ENCODE measurements around the gene GRK5. TPM values are rescaled to one million over a fixed set of nuclear protein-coding genes. Genes with fewer than 3 reads are reported as not detected.

The GRK5 gene
- total RNA-seq, 2 experiments from 2014 or later = 23.2 to 29.5 TPM

- ATAC-seq (no peak), DNase-seq (no peak)
- Mint-ChIP-seq H3K27me3 (no peaks in the 10 kb centered on the region), H3K27ac (no peak overlapping the region), H3K9me3 (ENCODE audit: low read depth) (peaks cover 23% of the 10 kb centered on the region), H3K4me1 (peaks cover 11% of the 10 kb centered on the region), H3K4me3 (no peak overlapping the region), H3K36me3 (peaks cover 49% of the 10 kb centered on the region)
- CTCF ChIA-PET = interaction anchor here (1.6 to 1.8 kb wide), 2 partner anchors 8 to 147 kb away, joined by 4 read pairs; no protein-coding TSS in a partner anchor
These were observed 148.6 kb downstream of the GRK5 start for GRCh38 chr10:119355930-119356329.

GRCh38 chr10:119357412-119358151 is 150.2 kb downstream of the GRK5 start:
- CTCF ChIA-PET = interaction anchor here (1.8 kb wide), 1 partner anchor 148 kb away, joined by 4 read pairs; no protein-coding TSS in a partner anchor
- DNase-seq (no peak), ATAC-seq (no peak)
- Mint-ChIP-seq H3K4me1 (peaks cover 11% of the 10 kb centered on the region), H3K4me3 (no peak overlapping the region), H3K27ac (no peak overlapping the region), H3K27me3 (no peaks in the 10 kb centered on the region), H3K9me3 (ENCODE audit: low read depth) (peaks cover 16% of the 10 kb centered on the region), H3K36me3 (peaks cover 32% of the 10 kb centered on the region)

- H3K36me3 Mint-ChIP-seq = peaks cover 28% of the 10 kb centered on the region
- H3K9me3 Mint-ChIP-seq (ENCODE audit: low read depth) = peaks cover 16% of the 10 kb centered on the region
- H3K27me3 Mint-ChIP-seq = no peaks in the 10 kb centered on the region
- ATAC-seq (no peak), DNase-seq (no peak)
- no peak overlapping the region for H3K27ac Mint-ChIP-seq
- CTCF ChIA-PET = interaction anchor here (0.6 kb wide), 1 partner anchor 170 kb away, joined by 4 read pairs; no protein-coding TSS in a partner anchor
- no peak overlapping the region for H3K4me3 Mint-ChIP-seq
- peaks cover 11% of the 10 kb centered on the region for H3K4me1 Mint-ChIP-seq
These were observed 150.8 kb downstream of the GRK5 start for GRCh38 chr10:119358152-119358512.

- H3K27me3 Mint-ChIP-seq = no peaks in the 10 kb centered on the region
- no peak overlapping the region for H3K4me3 Mint-ChIP-seq
- H3K36me3 Mint-ChIP-seq = peaks cover 28% of the 10 kb centered on the region
- CTCF ChIA-PET = interaction anchor here (0.6 kb wide), 1 partner anchor 170 kb away, joined by 4 read pairs; no protein-coding TSS in a partner anchor
- peaks cover 11% of the 10 kb centered on the region for H3K4me1 Mint-ChIP-seq
- no peak for ATAC-seq
- H3K27ac Mint-ChIP-seq = no peak overlapping the region
- peaks cover 16% of the 10 kb centered on the region for H3K9me3 Mint-ChIP-seq (ENCODE audit: low read depth)
- DNase-seq = no peak
These were observed 151.2 kb downstream of the GRK5 start for GRCh38 chr10:119358567-119358966.

- CTCF ChIA-PET = no interaction called here
These were observed 151.7 kb downstream of the GRK5 start for GRCh38 chr10:119359025-119359424.

GRCh38 chr10:119360181-119360921 is 153.0 kb downstream of the GRK5 start:
- no peaks in the 10 kb centered on the region for H3K27me3 Mint-ChIP-seq
- H3K4me1 Mint-ChIP-seq = peaks cover 11% of the 10 kb centered on the region
- H3K9me3 Mint-ChIP-seq (ENCODE audit: low read depth) = peaks cover 16% of the 10 kb centered on the region
- peak overlapping the region; percentile 11 for H3K27ac Mint-ChIP-seq
- H3K4me3 Mint-ChIP-seq = no peak overlapping the region
- DNase-seq = no peak
- peaks cover 28% of the 10 kb centered on the region for H3K36me3 Mint-ChIP-seq
- CTCF ChIA-PET = no interaction called here
- ATAC-seq = peak; percentile 67

More at GRCh38 chr10:119359025-119359424, 151.7 kb downstream of the GRK5 start:
- ATAC-seq (no peak), DNase-seq (no peak)
- Mint-ChIP-seq H3K27me3 (no peaks in the 10 kb centered on the region), H3K4me1 (peaks cover 11% of the 10 kb centered on the region), H3K9me3 (ENCODE audit: low read depth) (peaks cover 16% of the 10 kb centered on the region), H3K4me3 (no peak overlapping the region), H3K36me3 (peaks cover 28% of the 10 kb centered on the region), H3K27ac (no peak overlapping the region)

- Mint-ChIP-seq H3K36me3 (peaks cover 24% of the 10 kb centered on the region), H3K27ac (no peak overlapping the region), H3K27me3 (no peaks in the 10 kb centered on the region), H3K9me3 (ENCODE audit: low read depth) (peaks cover 11% of the 10 kb centered on the region), H3K4me3 (no peak overlapping the region), H3K4me1 (peaks cover 11% of the 10 kb centered on the region)
- ATAC-seq (no peak), DNase-seq (no peak)
- CTCF ChIA-PET = no interaction called here
These were observed 153.7 kb downstream of the GRK5 start for GRCh38 chr10:119361037-119361436.

- CTCF ChIA-PET = no interaction called here
- H3K27me3 Mint-ChIP-seq = no peaks in the 10 kb centered on the region
- H3K27ac Mint-ChIP-seq = no peak overlapping the region
- DNase-seq = no peak
- peaks cover 13% of the 10 kb centered on the region for H3K36me3 Mint-ChIP-seq
- peaks cover 3% of the 10 kb centered on the region for H3K9me3 Mint-ChIP-seq (ENCODE audit: low read depth)
- ATAC-seq = no peak
- H3K4me1 Mint-ChIP-seq = peaks cover 11% of the 10 kb centered on the region
- no peak overlapping the region for H3K4me3 Mint-ChIP-seq
These were observed 154.8 kb downstream of the GRK5 start for GRCh38 chr10:119362122-119362521.

- no peaks in the 10 kb centered on the region for H3K27me3 Mint-ChIP-seq
- peaks cover 3% of the 10 kb centered on the region for H3K9me3 Mint-ChIP-seq (ENCODE audit: low read depth)
- CTCF ChIA-PET = interaction anchor here (0.9 to 1.8 kb wide), 4 partner anchors 9 to 166 kb away, joined by 3 to 6 read pairs (median 4); no protein-coding TSS in a partner anchor
- no peak for DNase-seq
- no peak overlapping the region for H3K27ac Mint-ChIP-seq
- no peak for ATAC-seq
- no peak overlapping the region for H3K4me3 Mint-ChIP-seq
- peaks cover 15% of the 10 kb centered on the region for H3K4me1 Mint-ChIP-seq
- H3K36me3 Mint-ChIP-seq = peaks cover 4% of the 10 kb centered on the region
These were observed 157.6 kb downstream of the GRK5 start for GRCh38 chr10:119364645-119365600.

- no peak for DNase-seq
- CTCF ChIA-PET = interaction anchor here (0.7 to 1.4 kb wide), 3 partner anchors 9 to 167 kb away, joined by 3 to 4 read pairs (median 3); no protein-coding TSS in a partner anchor
These were observed 158.6 kb downstream of the GRK5 start for GRCh38 chr10:119365773-119366599.

GRCh38 chr10:119367841-119368549 is 160.6 kb downstream of the GRK5 start:
- CTCF ChIA-PET = interaction anchor here (0.9 to 1.1 kb wide), 2 partner anchors 50 to 156 kb away, joined by 3 to 4 read pairs; no protein-coding TSS in a partner anchor
- peaks cover 19% of the 10 kb centered on the region for H3K4me1 Mint-ChIP-seq
- H3K4me3 Mint-ChIP-seq = no peak overlapping the region
- H3K9me3 Mint-ChIP-seq (ENCODE audit: low read depth) = no peaks in the 10 kb centered on the region
- no peak for DNase-seq
- H3K27me3 Mint-ChIP-seq = no peaks in the 10 kb centered on the region
- H3K27ac Mint-ChIP-seq = no peak overlapping the region
- ATAC-seq = no peak
- no peaks in the 10 kb centered on the region for H3K36me3 Mint-ChIP-seq

More at GRCh38 chr10:119365773-119366599, 158.6 kb downstream of the GRK5 start:
- H3K27me3 Mint-ChIP-seq = no peaks in the 10 kb centered on the region
- H3K27ac Mint-ChIP-seq = no peak overlapping the region
- H3K4me3 Mint-ChIP-seq = no peak overlapping the region
- H3K4me1 Mint-ChIP-seq = peaks cover 17% of the 10 kb centered on the region
- H3K9me3 Mint-ChIP-seq (ENCODE audit: low read depth) = no peaks in the 10 kb centered on the region
- H3K36me3 Mint-ChIP-seq = no peaks in the 10 kb centered on the region
- no peak for ATAC-seq

Data from activated CD8-positive, alpha-beta memory T cell treated with anti-CD3 and anti-CD28 coated beads, Interleukin-2, amount 10 ng/mL, durations not matched to agents 7 days and 5 days (primary cell).